NT2/D1 (cell line): ENCODE measurements around the gene ERVH48-1.
"Not testable (repeated sequence)": the region's sequence is repeated elsewhere in the genome, so short reads cannot be mapped to it uniquely, and the experiment has no call there.

ENCODE experiments used
- DNase-seq: peaks from one replicate; pipeline ENCODE4 v3.0.0-alpha.2; 2011; ENCODE audit warnings: low read depth, low spot score
- H3K27me3 ChIP-seq: 2 replicates; pipeline ENCODE4 v1.6.0; 2011; ENCODE audit warnings: mild to moderate bottlenecking; ENCODE audit not compliant: insufficient read length, insufficient read depth
- H3K36me3 ChIP-seq: 2 replicates; pipeline ENCODE4 v1.6.1; 2011; ENCODE audit warnings: mild to moderate bottlenecking, low read length, mixed read lengths; ENCODE audit not compliant: insufficient read depth, insufficient read length
- H3K4me1 ChIP-seq: 2 replicates; pipeline ENCODE4 v1.5.1; 2011; ENCODE audit not compliant: insufficient read depth, insufficient read length
- H3K4me3 ChIP-seq: 2 replicates; pipeline ENCODE4 v1.5.1; 2011; ENCODE audit warnings: low read depth; ENCODE audit not compliant: insufficient read length
- H3K9ac ChIP-seq: 2 replicates; pipeline ENCODE4 v1.6.0; 2011; ENCODE audit warnings: low read depth; ENCODE audit not compliant: insufficient read length
- H3K9me3 ChIP-seq: 2 replicates; pipeline ENCODE4 v1.5.1; 2011; ENCODE audit warnings: mild to moderate bottlenecking, low read length; ENCODE audit not compliant: insufficient read depth
- SUZ12 ChIP-seq: IDR thresholded peaks from 2 replicates; pipeline ENCODE4 v1.6.1; 2011; ENCODE audit not compliant: insufficient read length, insufficient read depth; ENCODE audit errors: extremely low read depth
- YY1 ChIP-seq: IDR thresholded peaks from 2 replicates; pipeline ENCODE4 v1.6.1; 2011; ENCODE audit not compliant: insufficient read length, insufficient read depth
- ZNF274 ChIP-seq: IDR thresholded peaks from 2 replicates; pipeline ENCODE4 v1.6.1; 2011; ENCODE audit warnings: mild to moderate bottlenecking, low read depth, low read length

Gene ERVH48-1

GRCh38 chr21:42925114-42925926 is at the start of gene ERVH48-1:
TSS of gene ERVH48-1 (minus strand) at chr21:42925630. CDS start at chr21:42919006, 6,624 bp downstream.
- no peak for DNase-seq
- Histone ChIP-seq H3K27me3 (no peaks in the 10 kb centered on the region), H3K4me3 (peak within 1 kb of the TSS; percentile 41), H3K4me1 (peaks cover 9% of the 10 kb centered on the region), H3K9me3 (no peaks in the 10 kb centered on the region), H3K9ac (peak within 1 kb of the TSS; percentile 81), H3K36me3 (peaks cover 27% of the 10 kb centered on the region)
- TF ChIP-seq YY1 (no peak), SUZ12 (no peak), ZNF274 (no peak)

DNA sequence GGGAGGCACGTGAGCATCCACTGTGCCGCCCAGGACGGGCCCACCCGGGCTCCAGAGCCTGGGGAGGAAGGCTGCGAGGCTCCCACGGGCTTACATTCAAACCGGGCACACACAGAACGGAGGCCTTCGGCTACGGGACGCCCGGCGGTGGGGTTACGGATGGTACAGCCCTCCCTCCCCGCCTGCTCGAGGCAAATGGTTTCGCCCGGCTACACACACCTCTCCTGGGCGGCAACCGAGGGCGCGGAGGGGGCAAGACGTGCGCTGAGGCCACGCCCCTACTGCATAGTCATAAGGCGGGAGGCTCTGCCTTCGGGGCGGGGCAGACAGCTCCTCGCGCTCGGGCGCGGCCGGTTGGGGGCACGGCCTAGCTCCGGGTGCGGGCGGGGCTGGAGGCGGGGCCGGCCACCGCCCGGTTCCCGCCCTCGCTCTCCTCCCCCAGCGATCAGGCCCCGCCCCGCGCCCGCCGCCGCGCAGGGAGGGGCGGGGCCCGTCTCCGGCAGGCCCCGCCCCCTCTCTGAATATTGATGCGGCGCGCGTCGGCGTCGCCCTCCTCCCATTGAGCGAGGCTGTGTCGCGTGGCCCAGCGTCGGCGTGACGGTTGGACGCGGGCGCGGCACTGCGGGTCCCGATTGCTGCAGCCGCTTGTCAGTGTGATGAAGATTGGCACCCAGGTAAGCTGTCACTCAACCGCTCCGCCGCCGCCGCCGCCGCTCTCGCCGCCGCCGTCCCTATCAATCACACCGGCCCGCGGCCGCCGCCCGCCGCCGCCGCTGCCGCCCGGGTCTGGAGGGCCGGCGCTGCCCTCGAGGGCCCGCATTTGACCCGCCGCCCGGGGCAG is 48.8 kb upstream of the ERVH48-1 start, which contains the start of gene PKNOX1:
PKNOX1 (plus strand) TSS at position 572 of the 841 bp plus-strand sequence. CDS start 29,820 bp downstream, outside the sequence.
- H3K9ac ChIP-seq, result peak within 1 kb of the TSS; percentile 96
- H3K9me3 ChIP-seq, result peaks cover 16% of the 10 kb centered on the region; the same call in 1 of the 2 replicates
- H3K36me3 ChIP-seq, result peaks cover 23% of the 10 kb centered on the region
- peak; percentile 100 for DNase-seq
- peak within 1 kb of the TSS; percentile 88 for H3K4me3 ChIP-seq
- no peaks in the 10 kb centered on the region for H3K27me3 ChIP-seq
- TF ChIP-seq ZNF274, result no peak
- TF ChIP-seq YY1, result no peak
- TF ChIP-seq SUZ12, result no peak
- H3K4me1 ChIP-seq, result peaks cover 24% of the 10 kb centered on the region

DNA sequence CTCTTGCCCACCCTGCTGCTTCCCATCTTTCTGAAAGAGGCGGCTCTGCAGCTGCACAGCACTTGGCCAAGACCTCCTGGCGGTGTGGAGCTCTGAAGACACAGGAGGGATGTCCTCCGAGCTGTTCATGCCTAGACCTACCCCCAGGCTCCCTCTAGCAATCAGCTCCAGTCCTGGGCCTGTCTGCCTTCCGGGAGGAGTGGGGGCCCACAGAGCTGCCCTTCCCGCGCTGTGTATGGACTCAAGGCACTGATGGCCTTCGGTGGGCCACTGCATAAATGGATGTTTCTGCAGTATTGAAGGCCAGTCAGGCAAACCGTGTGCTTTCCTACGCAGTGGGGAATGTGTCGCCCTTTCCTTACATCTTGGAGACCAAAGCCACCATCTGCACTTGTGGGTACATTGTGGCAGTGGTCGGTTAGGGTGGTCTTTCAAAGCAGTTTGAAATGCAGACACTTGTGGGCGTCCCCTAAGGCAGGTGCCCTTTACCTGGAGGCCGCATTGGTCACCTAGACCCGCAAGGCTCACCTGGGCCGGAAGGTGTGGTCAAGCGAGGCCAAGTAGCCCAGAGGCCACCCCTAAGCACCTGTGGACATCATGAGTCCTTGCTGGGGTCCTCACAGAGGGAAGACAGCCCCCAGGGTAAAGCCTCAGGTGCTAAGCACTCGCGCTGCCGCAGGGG is 48.0 kb upstream of the ERVH48-1 start:
- Histone ChIP-seq H3K4me1 (peaks cover 24% of the 10 kb centered on the region), H3K4me3 (peak overlapping the region; percentile 36), H3K36me3 (peaks cover 17% of the 10 kb centered on the region), H3K9ac (peak overlapping the region; percentile 87), H3K27me3 (no peaks in the 10 kb centered on the region), H3K9me3 (peaks cover 16% of the 10 kb centered on the region; the same call in 1 of the 2 replicates)
- no peak for DNase-seq
- no peak for TF ChIP-seq SUZ12
- no peak for TF ChIP-seq YY1
- no peak for TF ChIP-seq ZNF274

- H3K36me3 ChIP-seq, result peaks cover 7% of the 10 kb centered on the region
- no peak for DNase-seq
- H3K4me3 ChIP-seq, result no peak overlapping the region
- H3K27me3 ChIP-seq, result no peaks in the 10 kb centered on the region
- peak overlapping the region; percentile 61 for H3K9ac ChIP-seq
- peaks cover 24% of the 10 kb centered on the region for H3K4me1 ChIP-seq
- TF ChIP-seq ZNF274 (no peak), SUZ12 (no peak), YY1 (no peak)
- H3K9me3 ChIP-seq, result peaks cover 8% of the 10 kb centered on the region; the same call in 1 of the 2 replicates
Measured at GRCh38 chr21:42971897-42972275, 46.5 kb upstream of the ERVH48-1 start.

GRCh38 chr21:42970946-42971653 is 45.7 kb upstream of the ERVH48-1 start:
- H3K27me3 ChIP-seq, result no peaks in the 10 kb centered on the region
- H3K9me3 ChIP-seq, result 0 out of 2 replicates have a peak, but pooled peaks cover under 1% of the 10 kb centered on the region
- peaks cover 22% of the 10 kb centered on the region for H3K4me1 ChIP-seq
- peak overlapping the region; percentile 61 for H3K9ac ChIP-seq
- H3K36me3 ChIP-seq, result no peaks in the 10 kb centered on the region
- TF ChIP-seq YY1, result no peak
- TF ChIP-seq SUZ12, result no peak
- no peak for TF ChIP-seq ZNF274
- no peak for DNase-seq
- no peak overlapping the region for H3K4me3 ChIP-seq

GRCh38 chr21:42969193-42969600 is 43.8 kb upstream of the ERVH48-1 start:
- Histone ChIP-seq H3K36me3 (no peaks in the 10 kb centered on the region), H3K27me3 (no peaks in the 10 kb centered on the region), H3K4me1 (peaks cover 21% of the 10 kb centered on the region), H3K9ac (no peak overlapping the region), H3K4me3 (no peak overlapping the region), H3K9me3 (no peaks in the 10 kb centered on the region)
- DNase-seq, result no peak
- no peak for TF ChIP-seq ZNF274
- peak; percentile 25 for TF ChIP-seq YY1
- TF ChIP-seq SUZ12, result no peak

- H3K36me3 ChIP-seq, H3K27me3 ChIP-seq, H3K4me3 ChIP-seq, DNase-seq, H3K9me3 ChIP-seq, H3K9ac ChIP-seq: not testable (repeated sequence)
- H3K4me1 ChIP-seq, result peaks cover 15% of the 10 kb centered on the region
Measured at GRCh38 chr21:42967616-42968015, 42.2 kb upstream of the ERVH48-1 start.
